PFSK-1 (cell line): ENCODE results near the gene DCAF11.

Experiments used
- FOXP2 ChIP-seq: optimal IDR thresholded peaks from 2 replicates; pipeline ENCODE3; 2011; ENCODE audit warnings: borderline replicate concordance, control low read depth, inconsistent platforms; ENCODE audit not compliant: insufficient read depth; ENCODE audit errors: extremely low read length, extremely low read depth
- POLR2AphosphoS5 ChIP-seq: IDR thresholded peaks from 2 replicates; pipeline ENCODE4 v1.6.1; 2012; ENCODE audit warnings: low read depth, mild to moderate bottlenecking, control low read depth, low read length, moderate library complexity
- REST ChIP-seq, 2 experiments: IDR thresholded peaks; 2 replicates each; pipeline versions ENCODE4 v1.6.1 to v1.8.0; 2011 to 2012; ENCODE audit warnings: low read depth in 2 of 2, low read length in 2 of 2, control low read depth in 1 of 2, inconsistent platforms in 1 of 2, mild to moderate bottlenecking in 1 of 2, moderate library complexity in 1 of 2; ENCODE audit not compliant: insufficient read depth in 1 of 2
- SIN3A ChIP-seq: IDR thresholded peaks from 2 replicates; pipeline ENCODE4 v1.6.1; 2012; ENCODE audit warnings: mild to moderate bottlenecking, low read length, moderate library complexity, borderline replicate concordance; ENCODE audit not compliant: insufficient read depth
- TAF1 ChIP-seq: IDR thresholded peaks from 2 replicates; pipeline ENCODE4 v1.6.1; 2012; ENCODE audit warnings: low read length, control low read depth, borderline replicate concordance; ENCODE audit not compliant: insufficient read depth

The DCAF11 gene

GRCh38 chr14:24137529-24138395, 23.2 kb downstream of the DCAF11 start:
- TF ChIP-seq REST (IDR thresholded peaks at IDR 0.05; ENCODE audit: insufficient read depth in 1 of 2, low read depth in 2 of 2, low read length in 2 of 2) (no peak), SIN3A (no peak), TAF1 (no peak), FOXP2 (no peak), POLR2AphosphoS5 (no peak)

- TF ChIP-seq REST (IDR thresholded peaks at IDR 0.05; ENCODE audit: insufficient read depth in 1 of 2, low read depth in 2 of 2, low read length in 2 of 2) (no peak), POLR2AphosphoS5 (no peak; the same call in 1 of the 2 replicates), TAF1 (no peak), FOXP2 (no peak), SIN3A (no peak)
Measured at GRCh38 chr14:24138396-24139271, 24.1 kb downstream of the DCAF11 start.

GRCh38 chr14:24139272-24139934, 24.8 kb downstream of the DCAF11 start:
- no peak for TF ChIP-seq SIN3A

- TF ChIP-seq REST (IDR thresholded peaks at IDR 0.05; ENCODE audit: insufficient read depth in 1 of 2, low read depth in 2 of 2, low read length in 2 of 2) (0 out of 4 replicates have a peak, but pooled peaks of 1 of the 2 experiments have one; percentile 6), POLR2AphosphoS5 (peak; percentile 69), SIN3A (no peak), FOXP2 (no peak), TAF1 (peak; percentile 83; the same call in 1 of the 2 replicates)
Measured at GRCh38 chr14:24141097-24141880, 26.7 kb downstream of the DCAF11 start, which contains the start of gene EMC9. Gene EMC9, minus strand, starts transcription at chr14:24141591. Its CDS starts 287 bp downstream, at chr14:24141304.
